GM23248 (cell line): ENCODE data around the gene BCL2L11.

Experiments used
- EZH2 ChIP-seq: fragments of 200-600 bp; sonication (generic); IDR thresholded peaks from 2 replicates; pipeline ENCODE4 v1.6.1; 2018; ENCODE audit warnings: antibody characterized with exemption, mild to moderate bottlenecking; ENCODE audit not compliant: insufficient read depth, poor library complexity, severe bottlenecking
- EZH2phosphoT487 ChIP-seq: fragments of 200-600 bp; sonication (generic); IDR thresholded peaks from 2 replicates; pipeline ENCODE4 v1.6.1; 2018; ENCODE audit warnings: antibody characterized with exemption, moderate library complexity, mild to moderate bottlenecking, low read depth; ENCODE audit not compliant: insufficient read depth

GRCh38 chr2:111165084-111165483 lies 44.4 kb downstream of the BCL2L11 start:
- TF ChIP-seq EZH2 (no peak), EZH2phosphoT487 (no peak)
